ENCODE results near the gene KDM4B. TPM values are rescaled to one million over a fixed set of nuclear protein-coding genes. Genes with fewer than 3 reads are reported as not detected.

KDM4B gene
- total and polyA plus RNA-seq, 7 donors = 9.3 to 45.9 (median 29.5) TPM

- WGBS, 3 donors = 53 to 60% (median 56%) methylated on average over 18 of the region's 18 CpGs
- peak in 1 of 2 donors; percentile 52 for DNase-seq
- Histone ChIP-seq H3K36me3 (ENCODE audit: insufficient read depth in 1 of 2, low read depth in 1 of 2) (no peaks in the 10 kb centered on the region), H3K27ac (no peak overlapping the region), H3K9me3 (no peaks in the 10 kb centered on the region), H3K4me1 (peaks cover 83% of the 10 kb centered on the region), H3K27me3 (ENCODE audit: insufficient read depth in 3 of 3, low read length in 2 of 3) (no peaks in the 10 kb centered on the region), H3K4me3 (no peak overlapping the region)
- ATAC-seq = peak in 1 of 4 donors; percentile 16
- intact Hi-C loops (cut with DNase I) = no loop called here
- no peak for TF ChIP-seq CTCF (IDR thresholded peaks at IDR 0.05)
Observed at GRCh38 chr19:4984438-4984990, 15.6 kb downstream of the KDM4B start.

- intact Hi-C loops (cut with DNase I) = no loop called here
- H3K27me3 ChIP-seq (ENCODE audit: insufficient read depth in 3 of 3, low read length in 2 of 3) = no peaks in the 10 kb centered on the region
- ATAC-seq = no peak
- TF ChIP-seq CTCF (IDR thresholded peaks at IDR 0.05) = no peak
- no peak overlapping the region for H3K4me3 ChIP-seq
- 70 to 83% (median 74%) methylated on average over 22 of the region's 22 CpGs for WGBS, 3 donors
- H3K36me3 ChIP-seq (ENCODE audit: insufficient read depth in 1 of 2, low read depth in 1 of 2) = no peaks in the 10 kb centered on the region
- H3K9me3 ChIP-seq = no peaks in the 10 kb centered on the region
- peaks cover 77% of the 10 kb centered on the region for H3K4me1 ChIP-seq
- peak in 1 of 2 donors; percentile 54 for DNase-seq
- H3K27ac ChIP-seq = no peak overlapping the region
Observed at GRCh38 chr19:4985551-4985991, 16.7 kb downstream of the KDM4B start.

- 84 to 93% (median 89%) methylated on average over 19 of the region's 19 CpGs for WGBS, 3 donors
- H3K4me1 ChIP-seq = peaks cover 73% of the 10 kb centered on the region
- H3K27ac ChIP-seq = no peak overlapping the region
- no peak overlapping the region for H3K4me3 ChIP-seq
- DNase-seq (peak in 1 of 2 donors; percentile 54), ATAC-seq (no peak)
- no peaks in the 10 kb centered on the region for H3K27me3 ChIP-seq (ENCODE audit: insufficient read depth in 3 of 3, low read length in 2 of 3)
- no peaks in the 10 kb centered on the region for H3K9me3 ChIP-seq
- TF ChIP-seq CTCF (IDR thresholded peaks at IDR 0.05) = no peak
- H3K36me3 ChIP-seq (ENCODE audit: insufficient read depth in 1 of 2, low read depth in 1 of 2) = no peaks in the 10 kb centered on the region
- intact Hi-C loops (cut with DNase I) = no loop called here
Observed at GRCh38 chr19:4986056-4986455, 17.1 kb downstream of the KDM4B start.

GRCh38 chr19:4986471-4986891, 17.6 kb downstream of the KDM4B start:
- no peak overlapping the region for H3K27ac ChIP-seq
- DNase-seq = peak in 1 of 2 donors; percentile 40
- intact Hi-C loops (cut with DNase I) = no loop called here
- TF ChIP-seq CTCF (IDR thresholded peaks at IDR 0.05) = no peak
- H3K27me3 ChIP-seq (ENCODE audit: insufficient read depth in 3 of 3, low read length in 2 of 3) = no peaks in the 10 kb centered on the region
- no peaks in the 10 kb centered on the region for H3K9me3 ChIP-seq
- no peak for ATAC-seq
- H3K4me3 ChIP-seq = no peak overlapping the region
- 75 to 87% (median 79%) methylated on average over 19 of the region's 19 CpGs for WGBS, 3 donors
- H3K4me1 ChIP-seq = peaks cover 69% of the 10 kb centered on the region
- no peaks in the 10 kb centered on the region for H3K36me3 ChIP-seq (ENCODE audit: insufficient read depth in 1 of 2, low read depth in 1 of 2)

- Histone ChIP-seq H3K27ac (no peak overlapping the region), H3K27me3 (ENCODE audit: insufficient read depth in 3 of 3, low read length in 2 of 3) (no peaks in the 10 kb centered on the region), H3K36me3 (ENCODE audit: insufficient read depth in 1 of 2, low read depth in 1 of 2) (no peaks in the 10 kb centered on the region), H3K4me1 (peaks cover 62% of the 10 kb centered on the region), H3K9me3 (no peaks in the 10 kb centered on the region), H3K4me3 (no peak overlapping the region)
- intact Hi-C loops (cut with DNase I) = no loop called here
- peak in 2 of 4 donors; percentile 39 to 48 for ATAC-seq
- TF ChIP-seq CTCF (IDR thresholded peaks at IDR 0.05) = no peak
- DNase-seq = peak in 1 of 2 donors; percentile 50
- 41 to 53% (median 46%) methylated on average over 11 of the region's 11 CpGs for WGBS, 3 donors
Observed at GRCh38 chr19:4987256-4987655, 18.3 kb downstream of the KDM4B start.

Data from psoas muscle (tissue), 8 donors.